Measurements from ENCODE around the gene STARD13.

The STARD13 gene

DNA sequence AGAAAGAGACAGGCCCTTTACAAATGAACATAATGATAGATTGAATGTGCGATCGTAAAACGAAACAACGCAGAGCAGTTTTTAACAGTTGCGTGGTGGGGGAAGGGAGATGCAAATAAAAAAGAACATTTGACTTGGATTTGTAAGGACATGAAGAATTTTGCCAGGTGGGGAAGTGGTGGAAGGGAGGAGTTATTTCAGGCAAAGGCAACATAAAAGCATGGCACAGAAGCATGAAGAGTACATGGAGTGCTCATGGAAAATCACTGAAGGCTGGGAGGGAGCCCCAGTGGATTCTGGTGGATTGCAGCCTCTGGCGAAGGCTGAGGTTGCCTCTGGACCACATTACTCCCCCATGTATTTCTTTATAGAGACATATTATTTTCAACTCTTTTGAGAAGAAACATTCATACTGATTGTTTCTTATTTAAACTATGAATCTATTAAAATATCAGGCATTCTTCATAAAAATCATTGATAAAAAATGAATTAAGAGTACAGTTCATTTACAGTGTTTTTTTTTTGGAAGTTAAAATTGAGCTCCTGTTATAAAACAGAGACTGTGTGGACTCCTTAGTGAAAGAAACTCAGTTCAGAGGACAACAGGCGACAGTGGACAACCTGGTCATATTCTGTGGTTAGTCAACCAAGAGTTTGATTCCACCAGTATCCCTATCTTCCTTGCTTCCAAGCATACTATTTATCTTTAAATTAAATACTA is 57.5 kb downstream of the STARD13 start:
- DNase-seq (ENCODE audit: low spot score), result no peak

DNA sequence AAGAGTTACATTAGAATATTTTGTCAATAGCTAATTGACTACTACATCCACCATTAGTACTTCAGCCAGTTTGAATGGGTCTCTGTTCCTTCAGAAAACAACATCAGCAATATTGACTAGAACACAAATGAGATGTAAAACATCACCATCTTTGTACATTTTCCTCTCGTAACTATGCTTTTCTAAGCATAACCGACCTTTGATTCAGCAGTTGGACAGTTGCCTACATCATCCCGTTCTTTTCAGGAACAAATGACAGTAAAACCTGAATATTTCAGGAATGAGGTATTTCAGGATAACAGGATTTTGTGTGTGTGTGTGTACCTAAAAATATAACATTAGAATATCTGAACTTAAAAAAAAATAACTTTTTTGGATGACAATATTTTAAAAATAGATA is 60.9 kb downstream of the STARD13 start:
- no peak for DNase-seq (ENCODE audit: low spot score)

DNA sequence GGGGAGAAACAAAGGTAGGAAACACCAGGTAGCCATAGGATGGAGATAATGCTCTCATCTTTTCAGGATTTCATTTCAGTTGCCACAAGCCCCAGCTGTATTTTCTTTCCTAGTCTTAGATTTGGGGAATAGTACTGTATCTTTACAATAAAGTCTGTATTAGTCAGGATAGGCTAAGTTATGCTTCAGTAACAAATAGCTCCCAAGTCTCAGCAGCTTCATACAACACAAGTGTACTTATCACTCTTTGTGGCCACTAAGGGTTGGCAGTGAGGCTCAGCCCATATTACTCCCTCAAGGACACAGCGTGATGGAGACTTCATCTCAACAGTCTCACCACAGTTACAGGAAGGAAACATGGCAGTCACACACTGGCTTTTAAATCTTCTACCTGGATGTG is 61.4 kb downstream of the STARD13 start:
- no peak for DNase-seq (ENCODE audit: low spot score)

DNA sequence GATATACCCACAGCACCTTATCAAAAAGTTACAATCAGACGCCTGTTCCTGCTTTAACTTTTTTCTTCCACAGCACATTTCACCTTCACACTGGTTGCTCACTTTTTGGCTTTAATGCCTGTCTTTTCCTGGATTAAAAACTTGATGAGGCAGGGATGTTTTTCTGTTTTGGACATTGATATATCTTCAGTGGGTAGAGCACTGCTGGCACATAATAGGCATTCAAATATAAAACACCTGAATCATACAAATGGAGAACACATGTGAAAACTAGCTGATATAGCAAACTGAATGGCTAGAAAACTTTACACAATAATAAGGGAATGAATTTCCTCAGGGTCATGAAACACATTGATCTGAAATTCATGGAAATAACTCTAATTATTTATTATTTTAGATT is 65.6 kb downstream of the STARD13 start:
- DNase-seq (ENCODE audit: low spot score), result no peak

DNA sequence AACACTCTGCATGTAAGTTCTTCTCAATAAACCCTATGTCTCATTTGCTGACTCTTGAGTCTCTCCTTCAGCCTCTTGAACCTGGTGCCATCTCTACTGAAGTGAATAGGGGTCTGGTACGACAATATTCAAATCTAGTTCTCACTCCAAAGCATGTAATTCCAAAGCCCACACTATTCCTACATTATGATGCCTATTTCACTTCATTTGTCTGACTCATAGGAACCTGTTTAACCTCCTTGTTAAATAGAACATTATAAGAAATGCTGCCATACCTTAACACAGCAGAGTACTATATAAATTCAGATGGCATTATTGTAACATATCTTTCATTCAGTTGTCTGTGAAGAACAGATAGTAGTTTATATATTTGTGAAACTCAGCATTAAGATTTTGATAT is 67.1 kb downstream of the STARD13 start:
- no peak for DNase-seq (ENCODE audit: low spot score)

DNA sequence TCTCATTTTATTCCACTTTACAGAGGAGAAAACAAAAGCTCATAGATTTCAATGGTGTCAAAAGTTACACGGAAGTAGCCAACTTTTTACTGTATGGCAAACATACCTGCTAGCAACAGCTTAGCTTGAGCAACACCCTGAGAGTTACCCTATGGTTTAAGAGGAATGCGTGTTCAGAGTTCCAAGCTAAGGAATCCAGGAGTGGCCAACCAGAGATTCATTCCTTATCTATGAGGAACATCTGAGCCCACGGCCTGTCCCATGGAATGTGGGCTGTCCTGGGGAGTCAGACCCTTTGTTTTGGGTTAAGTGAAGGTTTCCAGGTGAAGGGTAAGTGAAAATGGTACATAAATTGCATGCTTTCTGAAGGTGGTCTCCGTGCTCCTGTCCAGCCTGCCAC is 67.5 kb downstream of the STARD13 start:
- peak; percentile 26 for DNase-seq (ENCODE audit: low spot score)

DNA sequence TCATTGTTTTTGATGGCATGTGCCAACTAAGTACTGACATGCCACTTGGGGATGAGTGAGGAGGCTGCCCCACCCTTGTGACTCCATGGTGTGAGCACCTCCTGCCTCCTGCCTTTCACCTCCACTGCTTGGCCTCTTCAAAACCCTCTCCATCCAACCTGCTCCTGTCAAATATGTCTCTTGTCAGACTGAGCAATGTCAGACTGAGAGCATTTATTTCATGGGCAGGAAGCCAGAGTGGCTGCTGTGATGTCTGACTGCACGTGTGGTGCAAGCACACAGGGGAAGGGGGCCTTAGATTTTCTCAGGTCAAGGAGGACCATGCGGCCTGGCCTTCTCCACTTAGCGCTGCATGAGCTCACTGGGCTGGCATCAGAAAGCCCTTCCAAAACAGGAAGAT is 68.3 kb downstream of the STARD13 start:
- DNase-seq (ENCODE audit: low spot score), result no peak

DNA sequence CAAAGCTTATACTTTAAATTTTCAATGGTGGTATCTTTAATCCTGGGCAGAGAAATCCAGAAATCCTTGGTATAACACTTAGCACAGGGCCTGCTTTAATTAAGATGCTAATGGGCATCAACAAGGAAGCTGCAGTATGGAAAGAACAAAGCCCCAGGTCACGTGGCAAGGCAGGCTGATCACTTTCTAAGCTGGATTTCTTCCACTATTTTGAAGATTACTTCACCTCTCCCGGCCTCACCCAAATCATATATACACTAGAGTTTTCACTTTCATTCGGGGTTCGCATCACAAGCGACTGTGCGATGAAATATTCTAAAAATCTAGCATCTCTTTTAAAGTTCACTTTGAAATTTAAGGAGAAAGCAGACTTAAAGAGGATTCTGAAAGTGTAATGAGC is 71.8 kb downstream of the STARD13 start:
- DNase-seq (ENCODE audit: low spot score), result no peak

DNA sequence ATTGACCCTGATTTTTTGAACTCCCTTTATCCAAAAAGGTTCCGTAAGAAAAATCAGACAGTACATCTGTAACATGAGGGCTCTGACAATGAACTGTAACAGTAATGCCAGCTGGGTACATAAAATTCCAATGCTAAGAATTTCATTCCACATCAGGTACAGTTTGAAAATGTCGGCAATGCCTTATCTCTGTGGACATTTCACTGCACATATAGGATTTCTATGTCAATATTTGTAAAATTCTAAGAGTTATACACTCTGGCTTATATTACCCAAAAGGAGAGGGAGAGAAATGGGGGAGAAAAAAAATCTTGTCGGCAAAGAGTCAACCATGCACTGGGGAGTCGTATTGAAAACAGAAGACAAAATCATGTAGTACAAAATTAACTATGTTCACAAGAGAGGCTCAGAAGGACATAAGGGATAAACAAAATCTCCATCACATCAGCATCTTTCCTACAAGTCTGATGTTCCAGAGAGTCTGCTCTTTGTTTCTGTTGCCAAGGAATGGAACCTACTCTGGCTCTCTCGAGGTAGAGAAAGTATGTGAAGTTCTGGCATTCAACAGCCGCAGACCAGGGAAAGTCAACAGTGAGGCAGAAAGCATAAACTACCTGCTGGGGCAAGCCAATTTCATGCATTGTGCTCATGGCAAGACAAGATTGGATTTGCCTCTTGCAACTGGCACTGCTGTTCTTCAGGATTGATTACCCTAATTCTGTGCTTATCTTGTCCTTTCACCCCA is 72.4 kb downstream of the STARD13 start:
- no peak for DNase-seq (ENCODE audit: low spot score)

DNA sequence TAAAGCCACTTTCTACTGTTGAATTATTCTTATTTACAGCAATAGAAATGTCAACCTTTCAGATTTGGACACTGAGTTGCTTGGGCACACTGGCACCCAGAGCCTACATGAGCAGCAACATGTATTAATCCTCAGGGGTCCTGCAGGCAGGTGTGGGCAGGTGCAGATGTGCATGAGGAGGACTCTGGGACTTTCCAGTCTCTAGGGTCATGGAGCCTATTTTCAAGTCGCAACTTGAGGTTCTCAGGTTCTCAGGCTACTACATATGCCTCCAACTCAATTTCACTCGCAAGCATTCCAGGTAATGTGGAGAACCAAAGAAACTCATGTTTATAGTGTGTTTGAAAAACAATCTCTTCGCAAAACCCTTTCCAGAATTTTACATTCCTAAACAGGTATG is 73.2 kb downstream of the STARD13 start:
- no peak for DNase-seq (ENCODE audit: low spot score)

DNA sequence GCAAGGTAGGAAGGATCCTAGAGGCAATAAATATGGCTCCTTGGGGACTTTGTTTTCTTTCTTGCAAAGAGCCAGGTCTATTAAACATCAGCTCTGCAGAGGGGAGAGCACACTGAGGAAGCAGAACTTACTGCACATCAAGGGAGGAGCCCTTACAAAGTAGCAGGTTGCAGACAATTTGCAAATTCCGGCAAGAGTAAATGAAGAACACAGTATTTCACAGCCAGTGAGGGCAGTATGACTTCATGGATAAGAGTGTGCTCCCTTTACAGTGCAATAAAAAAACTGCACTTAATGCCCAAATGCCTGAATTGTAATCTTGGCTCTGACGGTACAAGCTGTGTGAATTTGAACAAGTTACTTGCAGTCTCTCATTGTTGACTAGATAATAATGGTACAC is 75.5 kb downstream of the STARD13 start:
- DNase-seq (ENCODE audit: low spot score), result no peak

DNA sequence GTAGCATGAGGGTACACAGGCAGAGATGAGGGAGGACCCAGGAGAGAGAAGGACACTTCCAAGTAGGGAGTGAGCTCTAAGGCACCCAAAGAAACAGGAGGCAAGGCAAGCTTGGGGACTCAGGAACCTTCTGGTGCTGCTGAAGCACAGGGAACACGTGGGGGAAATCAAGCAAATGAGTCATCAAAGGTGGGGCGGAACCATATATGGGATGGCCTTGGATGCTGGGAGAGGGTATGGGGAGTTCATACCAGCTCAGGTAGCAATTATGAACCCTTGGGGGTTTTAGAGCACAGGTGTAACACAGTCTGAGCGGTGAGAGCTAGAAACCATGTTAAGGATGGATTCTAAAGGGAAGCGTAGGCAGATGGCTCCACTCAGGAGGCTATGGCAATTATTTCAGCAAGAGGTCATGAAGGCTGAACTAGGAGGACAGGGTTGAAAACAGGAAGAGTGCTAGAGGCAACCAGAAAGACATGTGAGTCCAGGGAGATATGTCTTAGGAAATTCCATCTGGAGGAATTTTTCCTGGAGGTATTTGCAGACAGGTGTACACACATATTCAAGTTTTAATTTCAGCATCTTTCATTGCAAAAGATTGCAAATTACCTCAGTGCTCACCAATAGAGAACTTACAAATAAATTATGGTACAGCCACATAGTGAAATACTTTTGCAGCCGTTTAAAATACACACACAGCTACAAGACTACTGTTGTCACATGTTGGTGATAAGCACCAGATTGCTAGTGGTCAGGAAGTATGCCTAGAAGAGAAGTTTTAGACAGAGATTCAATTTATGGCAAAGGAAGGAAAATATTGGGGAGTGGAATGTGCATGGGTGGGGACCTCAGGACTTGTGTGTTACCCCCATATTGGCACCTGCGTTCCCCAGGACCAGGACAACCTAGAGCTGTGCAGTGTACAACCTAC is 77.0 kb downstream of the STARD13 start:
- DNase-seq (ENCODE audit: low spot score), result no peak

DNA sequence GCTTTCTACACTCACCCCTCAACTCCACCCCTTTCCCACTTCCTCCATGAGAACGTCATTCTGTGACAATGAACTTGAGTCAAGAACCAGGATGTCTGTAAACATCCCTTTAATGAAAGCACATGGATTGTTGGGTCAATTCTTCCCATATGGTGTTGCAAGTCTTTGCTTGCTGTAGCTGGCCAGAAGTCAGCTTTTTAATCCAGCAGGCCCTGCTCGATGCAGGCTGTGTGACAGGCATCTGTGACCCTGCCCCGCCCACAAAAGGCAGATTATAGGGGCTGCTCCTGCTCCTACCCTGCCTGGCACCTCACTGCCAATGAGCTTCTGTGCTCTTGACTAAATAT is 78.0 kb downstream of the STARD13 start:
- DNase-seq (ENCODE audit: low spot score), result no peak

DNA sequence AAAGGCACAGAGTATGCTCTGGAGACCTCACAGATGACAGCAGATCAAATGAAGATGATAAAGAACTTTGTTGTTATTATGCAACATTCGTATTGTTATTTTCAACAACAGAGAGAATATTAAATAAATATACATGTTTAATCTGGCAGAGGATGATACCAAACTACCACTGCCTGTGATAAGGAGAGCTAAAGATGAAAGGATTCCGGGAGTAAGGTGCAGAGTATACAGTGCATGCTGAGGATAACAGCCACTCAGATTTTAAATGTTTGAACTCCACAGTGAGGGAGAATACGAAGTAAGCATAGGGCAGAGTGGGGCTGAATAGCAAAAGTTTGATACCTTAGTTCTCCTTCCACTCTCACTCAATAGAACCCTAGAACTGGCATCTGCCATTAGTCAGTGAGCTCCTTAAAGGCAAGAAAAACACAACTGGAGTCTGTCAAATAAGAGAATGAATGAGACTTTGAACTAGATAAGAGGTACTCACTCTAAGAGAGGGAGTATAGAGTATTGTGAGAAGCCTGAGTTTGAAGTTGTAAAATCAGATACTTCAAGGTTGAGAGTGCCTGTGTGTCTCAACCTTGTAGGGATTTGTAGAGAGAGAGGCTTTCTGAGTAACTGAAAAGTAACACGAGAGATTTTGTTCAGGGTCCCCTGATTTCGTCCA is 78.5 kb downstream of the STARD13 start:
- DNase-seq (ENCODE audit: low spot score), result no peak

DNA sequence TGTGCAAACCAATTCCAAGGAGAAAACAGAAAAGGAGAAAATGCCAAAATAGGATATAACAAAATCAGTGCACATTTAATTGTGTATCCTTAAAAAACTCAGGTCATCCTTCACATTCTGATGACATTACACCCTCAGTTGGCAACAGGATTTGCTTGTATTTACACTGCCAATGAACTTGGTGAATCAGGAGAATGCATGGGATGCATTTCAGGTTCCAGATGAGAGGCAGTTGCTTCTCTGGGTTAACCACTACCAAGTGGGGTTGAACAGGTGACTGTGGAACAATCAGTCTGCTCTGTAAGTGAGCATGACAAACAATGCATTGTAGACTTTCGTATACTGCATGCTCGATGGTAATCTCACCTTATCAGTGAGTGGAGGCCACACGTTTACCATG is 79.1 kb downstream of the STARD13 start:
- no peak for DNase-seq (ENCODE audit: low spot score)

DNA sequence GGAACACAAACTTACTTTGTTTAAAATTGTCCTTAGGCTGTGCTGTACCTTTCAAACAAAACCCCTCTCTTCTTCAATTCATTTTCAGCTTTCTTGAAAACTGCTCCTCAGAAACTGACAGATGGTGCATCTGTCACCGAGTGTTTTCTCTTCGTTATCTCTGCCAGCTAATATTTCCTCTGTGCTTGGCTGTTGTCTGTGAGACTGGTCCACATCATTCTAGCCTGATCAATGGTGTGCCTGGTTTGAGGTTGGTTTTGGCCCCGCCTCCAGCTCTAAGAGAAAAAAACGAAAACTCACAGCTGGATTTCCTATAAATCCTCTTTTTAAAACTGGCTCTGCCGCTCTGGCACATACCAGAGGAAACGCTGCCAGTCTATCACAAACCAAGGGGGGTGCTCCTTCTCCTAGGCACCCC is 79.7 kb downstream of the STARD13 start:
- DNase-seq (ENCODE audit: low spot score), result no peak

DNA sequence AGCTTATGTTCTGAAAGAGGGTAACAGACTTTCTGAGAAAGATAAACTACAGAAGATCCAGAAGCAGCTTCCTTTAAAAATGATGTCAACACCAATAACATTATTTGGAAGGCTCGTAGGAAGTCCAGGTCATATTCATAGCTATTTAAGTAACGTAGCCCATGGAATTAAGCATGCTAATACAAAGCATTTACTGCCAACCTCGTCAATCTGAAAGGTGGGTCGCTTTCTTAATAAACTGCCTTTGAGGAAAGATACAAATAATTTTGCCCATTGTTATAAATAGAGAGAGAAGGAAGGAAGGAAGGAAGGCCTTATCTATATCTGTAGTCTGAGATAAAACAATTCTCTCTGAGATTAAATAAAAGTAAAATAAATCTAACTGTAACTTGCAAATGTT is 80.3 kb downstream of the STARD13 start:
- DNase-seq (ENCODE audit: low spot score), result no peak

DNA sequence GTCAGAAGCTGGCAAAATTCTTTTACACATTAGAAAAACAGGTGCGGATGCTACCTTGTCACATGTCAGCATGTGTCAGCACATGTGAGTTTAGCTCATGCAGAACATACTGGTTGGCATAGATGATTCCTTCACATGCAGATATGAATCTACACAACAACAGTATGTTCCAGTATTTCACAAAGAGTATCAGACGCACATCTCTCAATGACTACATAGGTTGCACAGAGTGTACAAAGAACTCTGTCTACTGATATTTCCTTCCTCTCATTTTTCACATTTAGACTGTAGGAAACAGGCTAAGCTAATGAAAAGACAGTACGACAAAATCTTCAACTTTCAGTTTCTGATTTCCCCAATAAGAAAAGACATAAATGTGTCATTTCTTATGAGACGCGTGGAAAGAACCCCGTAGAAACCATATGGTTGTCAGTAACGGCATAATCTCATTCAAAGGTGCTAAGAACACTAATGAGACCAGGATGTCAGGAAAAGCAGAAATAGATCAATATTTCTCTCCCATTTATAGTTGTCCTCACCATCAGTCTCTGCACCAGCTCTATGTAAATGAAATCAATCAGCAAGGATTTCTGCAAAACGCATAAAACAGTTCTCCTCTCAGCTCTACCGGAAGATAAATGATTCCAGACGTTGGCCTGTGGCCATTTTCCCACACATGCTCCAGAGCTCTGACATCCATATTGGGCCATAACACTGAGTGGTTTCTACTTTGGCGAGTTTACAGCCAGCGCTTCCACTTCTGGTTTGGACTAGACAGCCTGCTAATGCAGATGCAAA is 81.2 kb downstream of the STARD13 start:
- DNase-seq (ENCODE audit: low spot score), result no peak

DNA sequence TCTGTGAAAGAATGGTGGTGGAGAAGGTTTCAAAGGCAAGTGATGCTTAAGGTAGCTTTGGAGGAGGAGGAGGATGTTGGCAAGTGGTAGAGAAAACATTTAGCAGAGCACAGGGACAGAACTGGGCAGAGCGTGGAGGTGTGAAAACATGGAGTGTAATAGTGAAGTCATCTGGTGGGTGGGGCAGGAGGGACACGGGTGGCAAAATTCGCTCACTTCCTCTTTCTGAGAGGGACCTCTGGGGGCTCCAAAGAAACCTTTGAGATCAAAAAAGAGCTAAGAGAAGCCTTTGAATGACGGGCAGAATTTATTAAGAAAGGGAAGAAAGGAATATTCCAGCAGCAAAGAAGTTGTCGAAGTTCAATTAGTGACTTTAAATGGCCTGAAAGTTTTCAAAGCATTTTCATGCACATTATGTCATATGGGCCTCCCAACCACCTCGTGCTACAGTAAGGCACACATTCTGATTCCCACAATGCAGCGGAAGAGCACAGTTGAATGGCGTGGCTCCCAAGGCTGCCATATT is 82.8 kb downstream of the STARD13 start:
- DNase-seq (ENCODE audit: low spot score), result no peak

DNA sequence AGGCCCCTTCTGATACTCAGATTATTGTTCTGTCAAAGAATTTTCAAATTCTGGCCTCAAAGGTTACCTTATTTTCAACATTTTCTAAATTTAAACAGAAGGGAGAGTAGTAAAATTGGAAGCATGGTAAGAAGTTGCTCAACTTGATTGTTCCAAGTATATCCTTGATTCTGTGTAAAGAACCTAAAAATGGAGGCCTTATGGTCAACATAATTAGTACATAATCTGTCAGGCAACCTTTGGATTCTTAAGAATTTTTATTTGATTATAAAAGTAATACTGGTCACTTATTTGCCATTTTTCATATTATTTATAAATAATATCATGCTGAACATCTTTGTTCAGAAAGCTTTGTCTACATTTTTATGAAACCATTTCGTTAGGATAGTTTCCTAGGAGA is 83.9 kb downstream of the STARD13 start:
- no peak for DNase-seq (ENCODE audit: low spot score)

DNA sequence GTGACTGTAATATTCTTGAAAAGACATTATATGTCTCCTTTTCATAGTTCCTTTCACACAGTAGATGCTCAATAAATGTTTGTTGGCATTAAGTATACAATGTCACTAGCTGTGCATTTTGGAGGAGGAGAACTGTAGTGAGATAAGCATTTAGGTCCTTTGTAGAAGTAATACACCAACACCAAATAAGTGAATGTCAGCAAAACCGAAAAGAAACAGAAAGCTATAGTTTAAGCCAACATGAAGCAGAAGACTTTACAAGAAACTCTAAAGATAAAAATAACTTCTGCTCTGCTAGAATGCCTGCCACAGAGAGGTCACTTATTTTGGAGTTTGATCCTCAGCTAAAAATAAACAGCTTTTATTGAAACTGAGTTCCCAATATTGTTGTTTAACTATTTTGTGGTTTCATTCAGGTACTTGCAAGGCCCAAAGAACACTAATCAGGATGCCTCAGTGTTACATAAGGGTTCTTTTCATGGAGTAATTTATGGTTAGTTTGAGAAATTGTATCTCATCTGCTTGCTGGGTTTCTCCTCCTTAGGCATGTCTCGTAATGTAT is 86.2 kb downstream of the STARD13 start:
- no peak for DNase-seq (ENCODE audit: low spot score)

Data from HuH-7 (cell line).